ENCODE measurements around the gene RARB.

- TF ChIP-seq POLR2A (IDR thresholded peaks at IDR 0.05) (no peak), CTCF (IDR thresholded peaks at IDR 0.05) (no peak)
These were observed 77.5 kb downstream of the RARB start for GRCh38 chr3:25505581-25505980.
